Measurements from ENCODE around the gene PML.

The PML gene

GRCh38 chr15:73948982-73949381 is 45.5 kb upstream of the PML start:
- TF ChIP-seq CTCF (IDR thresholded peaks at IDR 0.05; ENCODE audit: low read depth, low read length), result no peak
- H3K4me3 ChIP-seq (ENCODE audit: low read depth, low read length), result no peak overlapping the region

DNA sequence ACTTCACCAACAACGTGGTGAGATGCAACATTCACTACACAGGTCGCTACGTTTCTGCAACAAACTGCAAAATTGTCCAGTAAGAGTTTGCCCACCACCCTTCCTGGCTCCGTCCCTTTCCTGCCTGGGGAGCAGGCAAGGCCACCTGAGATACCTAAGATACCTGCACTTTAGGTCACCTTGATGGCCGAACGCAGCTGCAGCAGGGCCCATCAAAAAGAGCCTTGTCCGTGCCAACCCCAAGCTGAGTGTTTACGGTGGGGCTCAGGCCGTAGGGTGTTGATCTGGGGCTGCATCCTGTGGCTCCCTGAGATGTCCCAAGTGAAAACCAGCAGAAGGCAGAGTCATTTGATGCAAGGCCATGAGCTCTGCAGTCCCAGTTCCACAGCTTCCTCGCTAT is 45.0 kb upstream of the PML start:
- H3K4me3 ChIP-seq (ENCODE audit: low read depth, low read length), result no peak overlapping the region
- no peak for TF ChIP-seq CTCF (IDR thresholded peaks at IDR 0.05; ENCODE audit: low read depth, low read length)

GRCh38 chr15:73950479-73950830 is 44.1 kb upstream of the PML start:
- no peak for TF ChIP-seq CTCF (IDR thresholded peaks at IDR 0.05; ENCODE audit: low read depth, low read length)
- H3K4me3 ChIP-seq (ENCODE audit: low read depth, low read length), result no peak overlapping the region

DNA sequence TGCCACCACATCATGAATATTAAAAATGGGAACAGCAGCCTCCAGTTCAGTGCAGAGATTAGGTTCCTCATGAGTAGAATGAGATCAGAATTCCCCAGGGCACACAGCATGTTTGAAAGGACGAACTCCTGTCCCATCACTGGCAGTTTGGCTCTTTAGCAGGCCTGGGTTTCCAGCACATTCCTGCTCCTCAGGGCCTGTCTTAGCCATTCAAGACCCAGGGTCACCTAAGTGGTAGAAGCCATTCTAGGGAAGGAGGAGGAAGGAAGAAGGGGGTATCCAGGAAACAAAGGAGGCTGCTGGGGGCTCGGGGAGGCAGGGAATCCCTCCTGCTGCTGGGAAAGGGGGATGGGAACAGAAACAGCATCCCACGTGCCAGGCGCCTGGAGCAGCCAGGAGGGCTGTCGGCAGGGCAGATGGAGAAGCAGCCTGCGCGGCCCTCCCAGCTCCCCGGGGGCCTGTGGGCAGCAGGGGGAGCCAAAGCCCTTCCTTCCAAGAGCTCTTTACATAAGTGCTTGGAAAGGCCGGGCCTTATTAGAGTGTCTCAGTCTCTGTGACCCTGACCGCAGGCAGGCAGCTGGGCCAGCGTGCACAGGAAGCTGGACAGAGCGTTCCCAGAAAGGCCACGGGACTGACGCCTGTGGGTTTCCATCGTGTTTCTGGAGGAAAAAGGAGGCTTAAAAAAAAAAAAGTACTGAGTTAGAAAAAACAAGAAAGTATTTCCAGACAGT is 43.5 kb upstream of the PML start:
- peak; percentile 93 for TF ChIP-seq CTCF (IDR thresholded peaks at IDR 0.05; ENCODE audit: low read depth, low read length)
- H3K4me3 ChIP-seq (ENCODE audit: low read depth, low read length), result no peak overlapping the region

DNA sequence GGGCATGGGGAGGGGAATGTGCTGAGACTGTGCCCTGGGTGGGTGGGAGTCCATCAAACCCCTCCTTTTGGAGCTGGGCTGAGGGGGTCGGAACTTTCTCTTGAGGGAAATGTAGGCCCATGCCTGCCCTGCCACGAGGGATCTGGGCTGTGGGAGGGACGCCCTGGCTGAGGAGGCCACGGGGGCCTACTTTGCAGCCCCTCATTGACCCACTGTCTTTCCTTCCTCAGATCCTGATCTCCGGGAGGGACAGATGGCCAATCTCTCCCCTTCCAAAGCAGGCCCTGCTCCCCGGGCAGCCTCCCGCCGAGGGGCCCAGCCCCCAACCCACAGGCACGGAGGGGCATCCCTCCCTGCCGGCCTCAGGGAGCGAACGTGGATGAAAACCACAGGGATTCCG is 42.9 kb upstream of the PML start:
- no peak for TF ChIP-seq CTCF (IDR thresholded peaks at IDR 0.05; ENCODE audit: low read depth, low read length)
- H3K4me3 ChIP-seq (ENCODE audit: low read depth, low read length), result no peak overlapping the region

GRCh38 chr15:73952171-73952912 is 42.2 kb upstream of the PML start:
- TF ChIP-seq CTCF (IDR thresholded peaks at IDR 0.05; ENCODE audit: low read depth, low read length), result no peak
- no peak overlapping the region for H3K4me3 ChIP-seq (ENCODE audit: low read depth, low read length)

Data from WI38 (cell line).